Measurements from ENCODE around the gene CAMKMT. TPM values are rescaled to one million over a fixed set of nuclear protein-coding genes. Genes with fewer than 3 reads are reported as not detected.

CAMKMT gene
- total RNA-seq, 2 experiments from 2014 or later = 25.7 to 27.4 TPM

DNA sequence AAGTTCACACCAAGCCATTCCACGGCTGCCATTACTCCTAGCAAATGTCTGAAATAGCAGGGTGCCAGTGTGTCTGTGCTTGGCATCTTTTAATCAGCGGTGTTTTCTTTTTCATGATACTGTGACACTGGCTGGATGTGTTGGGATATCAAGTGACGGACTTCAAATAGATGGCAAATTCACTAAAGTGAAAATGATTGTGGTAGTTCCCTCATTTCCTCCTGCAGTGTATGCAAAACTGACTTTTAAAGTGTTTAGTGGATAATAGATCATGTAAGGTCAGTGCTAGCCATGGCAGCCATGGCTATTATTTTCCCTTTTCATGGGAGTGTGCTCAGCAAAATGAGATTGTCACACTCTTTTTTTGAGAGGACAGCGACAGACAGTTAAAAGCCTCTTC, 318.2 kb downstream of the CAMKMT start:
- ChIA-PET POLR2A (no interaction called here), CTCF (ENCODE audit: unreplicated experiment) (no interaction called here)
- no peaks in the 10 kb centered on the region for H3K79me2 ChIP-seq (ENCODE audit: insufficient read depth, low read depth, low read length)
- H3K4me1 ChIP-seq (ENCODE audit: insufficient read depth, low read length, poor library complexity, severe bottlenecking) = no peaks in the 10 kb centered on the region
- H3K9me2 ChIP-seq (ENCODE audit: insufficient read depth, low read length) = no peaks in the 10 kb centered on the region
- intact Hi-C loops (cut with micrococcal nuclease; ENCODE audit: unreplicated experiment) = no loop called here
- no peak overlapping the region for H2AFZ ChIP-seq (ENCODE audit: low read length)
- no peak for TF ChIP-seq CTCF (conservative IDR thresholded peaks at IDR 0.05; ENCODE audit: low read length)
- no peak for TF ChIP-seq EZH2phosphoT487 (IDR thresholded peaks at IDR 0.05; ENCODE audit: borderline replicate concordance, low read depth, low read length)
- H3K9me3 ChIP-seq (ENCODE audit: low read length) = no peaks in the 10 kb centered on the region
- H3K4me3 ChIP-seq (ENCODE audit: low read depth, low read length, poor library complexity, severe bottlenecking) = no peak overlapping the region
- DNase-seq (ENCODE audit: low spot score) = no peak
- no TSS peak for BruUV-seq (replicated peaks)
- no peak overlapping the region for H3K27ac ChIP-seq (ENCODE audit: low read depth, low read length, poor library complexity, severe bottlenecking)
- H4K20me1 ChIP-seq (ENCODE audit: insufficient read depth, low read length) = no peaks in the 10 kb centered on the region
- H3K36me3 ChIP-seq (ENCODE audit: insufficient read depth, low read length) = no peaks in the 10 kb centered on the region
- H3K4me2 ChIP-seq (ENCODE audit: low read length) = no peak overlapping the region

DNA sequence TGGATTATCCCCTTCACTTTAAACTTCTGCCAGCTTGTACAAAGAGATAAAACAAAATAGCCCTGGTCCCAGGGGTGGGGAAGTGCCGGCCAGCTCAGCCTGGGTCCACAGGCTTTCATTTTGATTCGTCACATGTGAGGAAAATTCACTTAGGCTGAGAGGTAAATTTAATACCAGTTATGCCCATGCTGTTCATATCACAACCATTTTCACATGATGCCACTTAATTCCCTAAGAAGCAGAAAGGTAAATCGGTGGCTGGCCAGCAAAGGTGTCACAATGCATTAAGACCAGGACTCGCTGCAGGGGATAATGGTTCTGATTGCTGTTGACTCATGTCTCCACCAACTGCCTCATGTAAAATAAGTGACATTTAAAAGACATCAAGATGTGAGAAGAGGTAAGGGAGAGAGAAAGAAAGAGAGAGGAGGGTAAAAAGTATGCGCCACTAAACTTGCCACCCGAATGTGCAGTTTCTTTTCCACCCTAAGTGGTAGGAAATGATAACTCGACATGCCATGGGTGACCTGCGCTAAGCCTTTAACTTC, 318.8 kb downstream of the CAMKMT start:
- ChIA-PET CTCF (ENCODE audit: unreplicated experiment) (no interaction called here), POLR2A (no interaction called here)
- BruUV-seq (replicated peaks) = no TSS peak
- Histone ChIP-seq H3K36me3 (ENCODE audit: insufficient read depth, low read length) (no peaks in the 10 kb centered on the region), H3K9me3 (ENCODE audit: low read length) (no peaks in the 10 kb centered on the region), H3K27ac (ENCODE audit: low read depth, low read length, poor library complexity, severe bottlenecking) (no peak overlapping the region), H3K79me2 (ENCODE audit: insufficient read depth, low read depth, low read length) (no peaks in the 10 kb centered on the region), H2AFZ (ENCODE audit: low read length) (no peak overlapping the region), H4K20me1 (ENCODE audit: insufficient read depth, low read length) (no peaks in the 10 kb centered on the region), H3K4me1 (ENCODE audit: insufficient read depth, low read length, poor library complexity, severe bottlenecking) (no peaks in the 10 kb centered on the region), H3K9me2 (ENCODE audit: insufficient read depth, low read length) (no peaks in the 10 kb centered on the region), H3K4me3 (ENCODE audit: low read depth, low read length, poor library complexity, severe bottlenecking) (no peak overlapping the region), H3K4me2 (ENCODE audit: low read length) (no peak overlapping the region)
- TF ChIP-seq CTCF (conservative IDR thresholded peaks at IDR 0.05; ENCODE audit: low read length) (no peak), EZH2phosphoT487 (IDR thresholded peaks at IDR 0.05; ENCODE audit: borderline replicate concordance, low read depth, low read length) (no peak)
- no peak for DNase-seq (ENCODE audit: low spot score)
- intact Hi-C loops (cut with micrococcal nuclease; ENCODE audit: unreplicated experiment) = no loop called here

- Histone ChIP-seq H3K27ac (ENCODE audit: low read depth, low read length, poor library complexity, severe bottlenecking) (no peak overlapping the region), H3K4me3 (ENCODE audit: low read depth, low read length, poor library complexity, severe bottlenecking) (no peak overlapping the region), H3K79me2 (ENCODE audit: insufficient read depth, low read depth, low read length) (no peaks in the 10 kb centered on the region), H3K4me2 (ENCODE audit: low read length) (no peak overlapping the region), H3K4me1 (ENCODE audit: insufficient read depth, low read length, poor library complexity, severe bottlenecking) (no peaks in the 10 kb centered on the region), H3K9me3 (ENCODE audit: low read length) (no peaks in the 10 kb centered on the region), H2AFZ (ENCODE audit: low read length) (no peak overlapping the region), H4K20me1 (ENCODE audit: insufficient read depth, low read length) (no peaks in the 10 kb centered on the region), H3K36me3 (ENCODE audit: insufficient read depth, low read length) (no peaks in the 10 kb centered on the region), H3K9me2 (ENCODE audit: insufficient read depth, low read length) (no peaks in the 10 kb centered on the region)
- intact Hi-C loops (cut with micrococcal nuclease; ENCODE audit: unreplicated experiment) = no loop called here
- CTCF ChIA-PET (ENCODE audit: unreplicated experiment) = interaction anchor here (0.5 kb wide), 1 partner anchor 415 kb away, joined by 3 read pairs; no protein-coding TSS in a partner anchor
- POLR2A ChIA-PET = interaction anchor here (0.6 to 0.7 kb wide), 3 partner anchors 13 to 41 kb away, joined by 3 to 4 read pairs (median 4); no protein-coding TSS in a partner anchor
- no peak for DNase-seq (ENCODE audit: low spot score)
- BruUV-seq (replicated peaks) = no TSS peak
- TF ChIP-seq EZH2phosphoT487 (IDR thresholded peaks at IDR 0.05; ENCODE audit: borderline replicate concordance, low read depth, low read length) (no peak), CTCF (conservative IDR thresholded peaks at IDR 0.05; ENCODE audit: low read length) (no peak)
These were observed 319.3 kb downstream of the CAMKMT start for GRCh38 chr2:44680983-44681531.
